ENCODE data around the gene CMIP.

Gene CMIP

DNA sequence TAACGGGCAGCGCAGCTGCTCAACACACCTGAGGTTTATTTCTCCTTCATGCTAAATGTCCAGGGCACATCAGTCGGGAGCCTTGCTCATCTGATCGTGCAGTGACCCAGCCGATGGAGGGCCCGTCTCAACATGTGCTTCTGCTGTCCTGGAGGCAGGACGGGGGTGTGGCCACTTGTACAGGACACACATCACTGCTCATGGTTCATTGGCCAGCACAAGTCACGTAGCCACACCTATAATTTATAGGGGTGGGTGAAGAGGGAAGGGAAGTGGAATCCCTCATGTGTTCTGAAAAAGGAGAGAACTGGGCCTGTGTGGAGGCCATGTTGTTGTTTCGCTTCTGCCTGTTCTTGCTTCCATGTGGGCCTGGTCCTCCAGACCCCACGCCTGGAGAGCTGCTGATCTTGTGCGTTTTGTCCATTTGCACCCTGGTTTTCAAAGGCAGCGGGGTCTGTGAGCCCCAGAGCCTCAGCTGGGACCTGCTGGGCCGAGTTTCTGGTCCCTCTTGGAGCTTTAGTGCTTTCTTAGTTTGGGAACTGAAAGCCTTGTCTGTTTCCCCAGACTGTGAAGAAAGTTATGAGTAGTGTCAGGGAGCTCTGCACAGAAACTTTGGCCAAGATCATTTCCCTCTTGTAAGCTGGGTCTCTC, 60.5 kb downstream of the CMIP start:
- Histone ChIP-seq H3K27ac (peak overlapping the region; percentile 43), H3K27me3 (no peaks in the 10 kb centered on the region), H3K4me3 (ENCODE audit: low read depth in 1 of 2, low read length in 1 of 2) (no peak overlapping the region), H3K36me3 (no peaks in the 10 kb centered on the region), H3K9me3 (no peaks in the 10 kb centered on the region), H3K4me1 (ENCODE audit: control insufficient read depth in 1 of 2, insufficient read depth in 1 of 2, low read depth in 1 of 2, low read length in 1 of 2) (peaks cover 30 to 42% of the 10 kb centered on the region in 2 experiments)
- TF ChIP-seq, protein P1, sequence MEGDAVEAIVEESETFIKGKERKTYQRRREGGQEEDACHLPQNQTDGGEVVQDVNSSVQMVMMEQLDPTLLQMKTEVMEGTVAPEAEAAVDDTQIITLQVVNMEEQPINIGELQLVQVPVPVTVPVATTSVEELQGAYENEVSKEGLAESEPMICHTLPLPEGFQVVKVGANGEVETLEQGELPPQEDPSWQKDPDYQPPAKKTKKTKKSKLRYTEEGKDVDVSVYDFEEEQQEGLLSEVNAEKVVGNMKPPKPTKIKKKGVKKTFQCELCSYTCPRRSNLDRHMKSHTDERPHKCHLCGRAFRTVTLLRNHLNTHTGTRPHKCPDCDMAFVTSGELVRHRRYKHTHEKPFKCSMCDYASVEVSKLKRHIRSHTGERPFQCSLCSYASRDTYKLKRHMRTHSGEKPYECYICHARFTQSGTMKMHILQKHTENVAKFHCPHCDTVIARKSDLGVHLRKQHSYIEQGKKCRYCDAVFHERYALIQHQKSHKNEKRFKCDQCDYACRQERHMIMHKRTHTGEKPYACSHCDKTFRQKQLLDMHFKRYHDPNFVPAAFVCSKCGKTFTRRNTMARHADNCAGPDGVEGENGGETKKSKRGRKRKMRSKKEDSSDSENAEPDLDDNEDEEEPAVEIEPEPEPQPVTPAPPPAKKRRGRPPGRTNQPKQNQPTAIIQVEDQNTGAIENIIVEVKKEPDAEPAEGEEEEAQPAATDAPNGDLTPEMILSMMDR (IDR thresholded peaks at IDR 0.05) = no peak

GRCh38 chr16:81509404-81509803, 64.8 kb downstream of the CMIP start:
- H3K27me3 ChIP-seq = no peaks in the 10 kb centered on the region
- H3K4me1 ChIP-seq (ENCODE audit: control insufficient read depth in 1 of 2, insufficient read depth in 1 of 2, low read depth in 1 of 2, low read length in 1 of 2) = peaks cover 39 to 52% of the 10 kb centered on the region in 2 experiments
- H3K27ac ChIP-seq = no peak overlapping the region
- H3K36me3 ChIP-seq = no peaks in the 10 kb centered on the region
- TF ChIP-seq, protein P1 (IDR thresholded peaks at IDR 0.05) = no peak
- H3K9me3 ChIP-seq = no peaks in the 10 kb centered on the region
- H3K4me3 ChIP-seq (ENCODE audit: low read depth in 1 of 2, low read length in 1 of 2) = no peak overlapping the region

- no peaks in the 10 kb centered on the region for H3K9me3 ChIP-seq
- no peak overlapping the region for H3K4me3 ChIP-seq (ENCODE audit: low read depth in 1 of 2, low read length in 1 of 2)
- peaks cover 43 to 54% of the 10 kb centered on the region in 2 experiments for H3K4me1 ChIP-seq (ENCODE audit: control insufficient read depth in 1 of 2, insufficient read depth in 1 of 2, low read depth in 1 of 2, low read length in 1 of 2)
- H3K27ac ChIP-seq = no peak overlapping the region
- no peaks in the 10 kb centered on the region for H3K27me3 ChIP-seq
- no peaks in the 10 kb centered on the region for H3K36me3 ChIP-seq
- TF ChIP-seq, protein P1 (IDR thresholded peaks at IDR 0.05) = no peak
Observed at GRCh38 chr16:81510016-81510415, 65.4 kb downstream of the CMIP start.

DNA sequence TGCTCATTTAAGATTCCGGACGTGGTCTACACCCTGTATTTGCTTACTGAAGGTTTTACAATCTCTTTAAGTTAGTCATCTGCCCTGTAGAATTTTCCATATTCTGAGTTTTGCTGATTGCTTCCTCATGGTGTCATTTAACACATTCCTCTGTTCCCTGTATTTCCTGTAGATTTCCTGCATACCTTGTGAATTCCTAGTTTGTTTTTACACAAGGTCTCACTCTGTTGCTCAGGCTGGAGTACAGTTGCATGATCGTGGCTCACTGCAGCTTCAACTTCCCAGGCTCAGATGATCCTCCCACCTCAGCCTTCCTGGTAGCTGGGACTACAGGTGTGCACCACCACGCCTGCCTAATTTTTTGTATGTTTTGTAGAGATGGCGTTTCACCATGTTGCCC, 66.8 kb downstream of the CMIP start:
- H3K36me3 ChIP-seq = peaks cover 4% of the 10 kb centered on the region
- H3K27me3 ChIP-seq = no peaks in the 10 kb centered on the region
- no peak overlapping the region for H3K4me3 ChIP-seq (ENCODE audit: low read depth in 1 of 2, low read length in 1 of 2)
- no peaks in the 10 kb centered on the region for H3K9me3 ChIP-seq
- H3K4me1 ChIP-seq (ENCODE audit: control insufficient read depth in 1 of 2, insufficient read depth in 1 of 2, low read depth in 1 of 2, low read length in 1 of 2) = peaks cover 44 to 49% of the 10 kb centered on the region in 2 experiments
- TF ChIP-seq, protein P1 (IDR thresholded peaks at IDR 0.05) = no peak
- peak overlapping the region; percentile 70 for H3K27ac ChIP-seq

DNA sequence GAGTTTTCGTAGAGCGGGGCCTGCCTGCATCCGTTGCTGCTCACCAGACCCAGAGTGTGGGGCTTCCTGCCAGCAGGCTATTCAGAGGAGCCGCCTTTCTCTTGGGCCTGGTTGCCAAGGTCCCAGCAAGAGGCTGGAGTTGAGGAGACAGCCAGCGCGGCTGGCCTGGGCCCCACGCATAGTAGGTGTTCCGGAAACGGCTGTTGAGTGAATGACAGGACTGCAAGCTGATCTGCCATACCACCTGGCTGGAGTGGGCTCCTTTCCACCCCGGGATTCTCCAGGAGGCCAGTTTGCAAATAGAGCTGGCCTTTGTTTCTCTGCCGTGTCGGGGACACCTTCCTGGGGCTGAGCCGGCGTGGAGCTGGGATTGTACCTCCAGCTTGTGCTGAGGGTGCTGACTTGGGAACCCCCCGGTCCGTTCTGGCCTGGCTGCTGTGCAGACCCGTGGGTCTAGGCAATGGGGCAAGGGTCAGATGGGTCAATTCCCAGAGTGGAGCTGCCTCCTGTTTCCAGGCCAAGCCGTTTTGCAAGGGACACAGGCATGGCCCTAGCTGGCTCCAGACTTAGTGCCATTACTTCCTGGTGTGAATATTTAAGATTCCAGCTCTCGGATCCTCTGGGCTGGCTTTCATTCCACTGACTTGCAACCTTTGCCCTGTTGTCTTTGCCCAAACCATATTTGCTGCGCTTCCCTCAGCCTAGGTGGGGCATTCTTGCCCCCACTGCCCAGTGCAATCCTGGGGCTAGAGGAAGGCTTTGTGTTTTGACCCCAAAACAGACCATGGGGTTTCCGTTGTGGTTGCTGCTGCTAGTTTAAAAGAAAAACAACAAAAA, 68.8 kb downstream of the CMIP start:
- Histone ChIP-seq H3K27me3 (no peaks in the 10 kb centered on the region), H3K4me3 (ENCODE audit: low read depth in 1 of 2, low read length in 1 of 2) (no peak overlapping the region), H3K36me3 (peaks cover 23% of the 10 kb centered on the region), H3K27ac (peak overlapping the region; percentile 70), H3K9me3 (no peaks in the 10 kb centered on the region), H3K4me1 (ENCODE audit: control insufficient read depth in 1 of 2, insufficient read depth in 1 of 2, low read depth in 1 of 2, low read length in 1 of 2) (peaks cover 41 to 45% of the 10 kb centered on the region in 2 experiments)
- TF ChIP-seq, protein P1 (IDR thresholded peaks at IDR 0.05) = no peak
